GM12878 (cell line): ENCODE data around the gene BCAT1. TPM values are rescaled to one million over a fixed set of nuclear protein-coding genes. Genes with fewer than 3 reads are reported as not detected.

ENCODE experiments used
- ATAC-seq: fragments of 200-7000 bp; cut with Tn5 transposase; 3 replicates; pipeline ENCODE4 v1.9.1; 2020; ENCODE audit warnings: mild to moderate bottlenecking, moderate library complexity
- BruUV-seq: library from RNA; stranded (reverse); fragments of 400-500 nt; replicated peaks from 2 replicates; lab custom pipeline; 2021; lab: Mats Ljungman, UMichigan
- CTCF ChIA-PET: fragments of 300-600 bp; sonication (Branson Sonifier 250); formaldehyde crosslinking; extraction: SDS; loops from one replicate; lab custom pipeline; 2021; ENCODE audit warnings: inconsistent platforms; lab: Yijun Ruan, JAX
- POLR2A ChIA-PET: fragments of 350-600 bp; formaldehyde crosslinking; extraction: SDS; loops from one replicate; lab custom pipeline; 2021; ENCODE audit warnings: inconsistent platforms; lab: Charles Lee
- RAD21 ChIA-PET: fragments of 300-600 bp; sonication (Branson Sonifier 250); formaldehyde crosslinking; loops from one replicate; lab custom pipeline; 2023; ENCODE audit warnings: antibody characterized with exemption; ENCODE audit not compliant: unreplicated experiment; lab: Charles Lee
- SMC1A ChIA-PET: fragments of 300-600 bp; sonication (Branson Sonifier 250); formaldehyde crosslinking; loops from one replicate; lab custom pipeline; 2023; ENCODE audit not compliant: unreplicated experiment, uncharacterized antibody; lab: Charles Lee
- DNase-seq: peaks from one replicate; pipeline ENCODE4 v3.0.0-alpha.2; 2011; ENCODE audit warnings: low read depth, low spot score
- FAIRE-seq: peaks from 3 replicates; lab custom pipeline; 2011; peaks lifted over from hg19 to GRCh38; lab: Jason Lieb, UNC
- H2AFZ ChIP-seq: 2 replicates; pipeline ENCODE4 v1.6.0; 2011; ENCODE audit warnings: low read depth, low read length, control low read depth; ENCODE audit not compliant: control insufficient read depth
- H3K27ac ChIP-seq: 2 replicates; pipeline ENCODE4 v1.5.1; 2011; ENCODE audit warnings: control low read depth; ENCODE audit not compliant: control insufficient read depth, insufficient read depth
- H3K27me3 ChIP-seq, 2 experiments: replicated peaks in 1 of 2; 2 replicates each; pipeline versions ENCODE4 v1.6.0 to v1.6.1; 2011; ENCODE audit warnings: low read length in 1 of 2; ENCODE audit not compliant: control insufficient read depth in 2 of 2, insufficient read depth in 2 of 2
- H3K36me3 ChIP-seq, 2 experiments: 2 replicates each; pipeline ENCODE4 v1.5.1; 2011; ENCODE audit warnings: low read length in 1 of 2; ENCODE audit not compliant: control insufficient read depth in 2 of 2, insufficient read depth in 2 of 2
- H3K4me1 ChIP-seq: 2 replicates; pipeline ENCODE4 v1.6.1; 2011; ENCODE audit warnings: mild to moderate bottlenecking, low read length, moderate library complexity, mixed read lengths; ENCODE audit not compliant: control insufficient read depth, insufficient read depth
- H3K4me2 ChIP-seq: 2 replicates; pipeline ENCODE4 v1.6.0; 2011; ENCODE audit warnings: control low read depth; ENCODE audit not compliant: control insufficient read depth, insufficient read depth
- H3K4me3 ChIP-seq: fragments of 200-600 bp; sonication (generic); 2 replicates; pipeline ENCODE4 v1.5.1; 2016
- H3K79me2 ChIP-seq: 2 replicates; pipeline ENCODE4 v1.6.0; 2011; ENCODE audit warnings: low read length; ENCODE audit not compliant: control insufficient read depth, insufficient read depth
- H3K9ac ChIP-seq: 2 replicates; pipeline ENCODE4 v1.8.0; 2011; ENCODE audit warnings: low read length, control low read depth, mixed read lengths; ENCODE audit not compliant: control insufficient read depth, insufficient read depth
- H3K9me3 ChIP-seq: replicated peaks from 3 replicates; pipeline ENCODE4 v1.5.1; 2011; ENCODE audit warnings: mild to moderate bottlenecking, low read length; ENCODE audit not compliant: control insufficient read depth, insufficient read depth
- H4K20me1 ChIP-seq: 2 replicates; pipeline ENCODE4 v1.6.0; 2011; ENCODE audit not compliant: control insufficient read depth, insufficient read depth
- HDAC6 ChIP-seq: fragments of 200-600 bp; sonication (generic); IDR thresholded peaks from one replicate; pipeline ENCODE4 v1.8.0; 2017; ENCODE audit warnings: antibody characterized with exemption; ENCODE audit not compliant: unreplicated experiment
- HDGF ChIP-seq: fragments of 450-650 bp; IDR thresholded peaks from 2 replicates; pipeline ENCODE4 v1.6.1; 2016; ENCODE audit warnings: antibody characterized with exemption
- IKZF1 ChIP-seq: fragments of 450-650 bp; conservative IDR thresholded peaks from 2 replicates; pipeline ENCODE4 v1.6.1; 2017; ENCODE audit warnings: antibody characterized with exemption, mild to moderate bottlenecking
- SPI1 ChIP-seq: IDR thresholded peaks from 2 replicates; pipeline ENCODE4 v1.6.1; 2011; ENCODE audit warnings: low read depth, mild to moderate bottlenecking, low read length, moderate library complexity, borderline replicate concordance; ENCODE audit not compliant: insufficient read depth
- TCF12 ChIP-seq: IDR thresholded peaks from 2 replicates; pipeline ENCODE4 v1.6.1; 2011; ENCODE audit warnings: low read depth, mild to moderate bottlenecking, low read length
- ZBTB40 ChIP-seq: fragments of 450-650 bp; IDR thresholded peaks from 2 replicates; pipeline ENCODE4 v1.6.1; 2016; ENCODE audit warnings: mild to moderate bottlenecking, moderate library complexity, borderline replicate concordance
- WGBS: methylation state at CpG from one replicate; pipeline ENCODE4 v1.1.6; 2016; ENCODE audit warnings: low lambda C conversion rate; ENCODE audit not compliant: insufficient replicate concordance, insufficient coverage; ENCODE audit errors: missing lambda C conversion rate; 5-methylcytosine and 5-hydroxymethylcytosine counted together
- in situ Hi-C: fragments of 300-500 bp; cut with MboI; formaldehyde crosslinking; loops from 9 replicates; pipeline ENCODE4 v1.14.3; 2018; ENCODE audit warnings: mixed read lengths
- intact Hi-C: fragments of 100-400 bp; cut with micrococcal nuclease; formaldehyde crosslinking; loops from one replicate; pipeline ENCODE4 v1.14.2; 2022; ENCODE audit not compliant: unreplicated experiment
- polyA plus RNA-seq, 11 experiments: library from polyadenylated mRNA; depleted of rRNA in 4 of 11; unstranded in 6 of 11; stranded (reverse) in 5 of 11; fragments of >200 nt; fragmentation: Nextera tagmentation in 4 of 11; fragmentation: Illumina TruSeq in 1 of 11; extraction: Ambion mirVana in 4 of 11; extraction: Trizol in 1 of 11; gene quantifications; 1 replicate in 1 of 11; 2 replicates in 10 of 11; pipeline versions ENCODE4 v1.2.1 to v1.2.3, GENCODE V29; 2011 to 2016; ENCODE audit warnings: inconsistent platforms in 2 of 11, missing spikeins in 2 of 11, low read depth in 1 of 11
- total RNA-seq, 4 experiments: library from RNA; depleted of rRNA in 3 of 4; stranded (reverse); fragments of >200 nt in 3 of 4; fragmentation: Illumina TruSeq in 1 of 4; extraction: Trizol in 1 of 4; gene quantifications; 2 replicates each; pipeline versions ENCODE4 v1.2.1 to v1.2.3, GENCODE V29; 2013 to 2021
- TF ChIP-seq, protein P1 (sequence below): IDR thresholded peaks from 2 replicates; pipeline ENCODE4 v1.6.1; 2012; ENCODE audit warnings: mild to moderate bottlenecking, low read depth, low read length

BCAT1 gene
- total and polyA plus RNA-seq, 10 of the 15 experiments (the other 5 are each of a cell fraction or from before 2014, with no cell fraction given): 26.2 to 187 (median 81.9) TPM

DNA sequence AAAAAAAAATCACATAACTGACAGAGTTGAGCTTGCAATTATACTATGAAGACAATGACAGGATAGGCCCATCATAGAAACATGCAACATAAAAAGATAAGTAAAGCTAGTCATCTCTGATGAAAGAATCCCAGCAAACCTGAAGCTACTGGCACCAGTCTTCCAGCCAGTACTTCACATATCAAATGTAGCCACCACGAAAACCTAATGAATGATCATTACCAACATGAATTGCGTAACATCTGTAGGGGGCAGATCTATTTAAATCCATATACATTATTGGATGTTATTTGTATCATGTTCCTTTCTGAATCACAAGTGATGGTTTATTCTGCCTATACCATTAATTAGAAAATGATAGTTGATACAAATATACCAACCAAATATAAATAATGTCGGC is 73.9 kb downstream of the BCAT1 start:
- in situ Hi-C loops: no loop called here
- no peak overlapping the region for H2AFZ ChIP-seq
- ChIA-PET POLR2A (interaction anchor here (0.6 to 0.7 kb wide), 2 partner anchors 66 to 1756 kb away, joined by 3 to 4 read pairs; no protein-coding TSS in a partner anchor), CTCF (no interaction called here), SMC1A (interaction anchor here (0.6 kb wide), 1 partner anchor 13 kb away, joined by 3 read pairs; no protein-coding TSS in a partner anchor), RAD21 (no interaction called here)
- no peak overlapping the region for H3K4me2 ChIP-seq
- no peaks in the 10 kb centered on the region for H3K4me1 ChIP-seq
- intact Hi-C loops: no loop called here
- H3K79me2 ChIP-seq: no peaks in the 10 kb centered on the region
- H3K9ac ChIP-seq: no peak overlapping the region
- ATAC-seq (no peak), FAIRE-seq (no peak), DNase-seq (no peak)
- no peak overlapping the region for H3K27ac ChIP-seq
- WGBS: 98% methylated on average over 3 of the region's 3 CpGs
- TF ChIP-seq HDGF: no peak
- no peak for TF ChIP-seq HDAC6
- TF ChIP-seq, protein P1, sequence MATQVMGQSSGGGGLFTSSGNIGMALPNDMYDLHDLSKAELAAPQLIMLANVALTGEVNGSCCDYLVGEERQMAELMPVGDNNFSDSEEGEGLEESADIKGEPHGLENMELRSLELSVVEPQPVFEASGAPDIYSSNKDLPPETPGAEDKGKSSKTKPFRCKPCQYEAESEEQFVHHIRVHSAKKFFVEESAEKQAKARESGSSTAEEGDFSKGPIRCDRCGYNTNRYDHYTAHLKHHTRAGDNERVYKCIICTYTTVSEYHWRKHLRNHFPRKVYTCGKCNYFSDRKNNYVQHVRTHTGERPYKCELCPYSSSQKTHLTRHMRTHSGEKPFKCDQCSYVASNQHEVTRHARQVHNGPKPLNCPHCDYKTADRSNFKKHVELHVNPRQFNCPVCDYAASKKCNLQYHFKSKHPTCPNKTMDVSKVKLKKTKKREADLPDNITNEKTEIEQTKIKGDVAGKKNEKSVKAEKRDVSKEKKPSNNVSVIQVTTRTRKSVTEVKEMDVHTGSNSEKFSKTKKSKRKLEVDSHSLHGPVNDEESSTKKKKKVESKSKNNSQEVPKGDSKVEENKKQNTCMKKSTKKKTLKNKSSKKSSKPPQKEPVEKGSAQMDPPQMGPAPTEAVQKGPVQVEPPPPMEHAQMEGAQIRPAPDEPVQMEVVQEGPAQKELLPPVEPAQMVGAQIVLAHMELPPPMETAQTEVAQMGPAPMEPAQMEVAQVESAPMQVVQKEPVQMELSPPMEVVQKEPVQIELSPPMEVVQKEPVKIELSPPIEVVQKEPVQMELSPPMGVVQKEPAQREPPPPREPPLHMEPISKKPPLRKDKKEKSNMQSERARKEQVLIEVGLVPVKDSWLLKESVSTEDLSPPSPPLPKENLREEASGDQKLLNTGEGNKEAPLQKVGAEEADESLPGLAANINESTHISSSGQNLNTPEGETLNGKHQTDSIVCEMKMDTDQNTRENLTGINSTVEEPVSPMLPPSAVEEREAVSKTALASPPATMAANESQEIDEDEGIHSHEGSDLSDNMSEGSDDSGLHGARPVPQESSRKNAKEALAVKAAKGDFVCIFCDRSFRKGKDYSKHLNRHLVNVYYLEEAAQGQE: no peak
- no peak for TF ChIP-seq SPI1
- TF ChIP-seq TCF12: no peak
- TF ChIP-seq ZBTB40: no peak
- TF ChIP-seq IKZF1: no peak
- H3K4me3 ChIP-seq: no peak overlapping the region
- BruUV-seq: no TSS peak
- H3K36me3 ChIP-seq: peaks cover 0 to 2% of the 10 kb centered on the region in 2 experiments; a peak in 3 of 4 replicates
- no peaks in the 10 kb centered on the region for H3K9me3 ChIP-seq
- no peaks in the 10 kb centered on the region for H4K20me1 ChIP-seq
- no peaks in the 10 kb centered on the region for H3K27me3 ChIP-seq
